IMR-90 (cell line): ENCODE results near the gene RYR2. TPM values are rescaled to one million over a fixed set of nuclear protein-coding genes. Genes with fewer than 3 reads are reported as not detected.

Experiments
- ATAC-seq: fragments of 200-7000 bp; cut with Tn5 transposase; 2 replicates; pipeline ENCODE4 v1.9.1; 2020; ENCODE audit warnings: low read depth, mild to moderate bottlenecking, moderate library complexity
- BruUV-seq: library from RNA; stranded (reverse); fragments of 400-500 nt; replicated peaks from 2 replicates; lab custom pipeline; 2021; lab: Mats Ljungman, UMichigan
- CTCF ChIA-PET: fragments of 300-600 bp; formaldehyde crosslinking; extraction: SDS; loops from one replicate; lab custom pipeline; 2021; ENCODE audit warnings: antibody characterized with exemption; lab: Yijun Ruan, JAX
- POLR2A ChIA-PET: fragments of 300-600 bp; sonication (Branson Sonifier 250); formaldehyde crosslinking; loops from one replicate; lab custom pipeline; 2022; ENCODE audit warnings: antibody characterized with exemption; ENCODE audit not compliant: unreplicated experiment; lab: Charles Lee
- DNase-seq: peaks from one replicate; pipeline ENCODE4 v3.0.0; 2013
- H2AFZ ChIP-seq: replicated peaks from 2 replicates; pipeline ENCODE3; 2013; ENCODE audit warnings: low read length, mild to moderate bottlenecking; ENCODE audit not compliant: poor library complexity
- H2AK5ac ChIP-seq: 2 replicates; pipeline ENCODE4 v1.6.1; 2013; ENCODE audit warnings: low read depth, low read length, inconsistent platforms
- H2AK9ac ChIP-seq: replicated peaks from 2 replicates; pipeline ENCODE3; 2013; ENCODE audit warnings: mild to moderate bottlenecking, low read depth, low read length, moderate library complexity; ENCODE audit not compliant: poor library complexity
- H2BK120ac ChIP-seq: 2 replicates; pipeline ENCODE4 v1.6.1; 2013; ENCODE audit warnings: low read depth, low read length, inconsistent platforms
- H2BK15ac ChIP-seq: 3 replicates; pipeline ENCODE4 v1.6.1; 2013; ENCODE audit warnings: low read depth, low read length, inconsistent platforms
- H2BK20ac ChIP-seq: 2 replicates; pipeline ENCODE4 v1.6.1; 2013; ENCODE audit warnings: low read depth, mild to moderate bottlenecking, inconsistent platforms, low read length, moderate library complexity
- H2BK5ac ChIP-seq: 2 replicates; pipeline ENCODE4 v1.6.1; 2013; ENCODE audit warnings: mild to moderate bottlenecking, low read depth, low read length, inconsistent platforms; ENCODE audit not compliant: poor library complexity, severe bottlenecking
- H3K14ac ChIP-seq: replicated peaks from 2 replicates; pipeline ENCODE4 v1.6.1; 2013; ENCODE audit warnings: low read depth, low read length, inconsistent platforms
- H3K18ac ChIP-seq: 2 replicates; pipeline ENCODE4 v1.6.1; 2013; ENCODE audit warnings: low read depth, low read length, control low read depth
- H3K23ac ChIP-seq: 2 replicates; pipeline ENCODE4 v1.6.1; 2013; ENCODE audit warnings: low read depth, low read length, inconsistent platforms
- H3K27ac ChIP-seq: 2 replicates; pipeline ENCODE4 v1.5.1; 2013; ENCODE audit warnings: mild to moderate bottlenecking, control low read depth, low read length; ENCODE audit not compliant: insufficient read depth
- H3K27me3 ChIP-seq: 2 replicates; pipeline ENCODE4 v1.6.1; 2013; ENCODE audit warnings: low read length; ENCODE audit not compliant: control insufficient read depth, insufficient read depth
- H3K36me3 ChIP-seq: 2 replicates; pipeline ENCODE4 v1.6.1; 2013; ENCODE audit warnings: low read length, mixed read lengths; ENCODE audit not compliant: control insufficient read depth, insufficient read depth
- H3K4ac ChIP-seq: 2 replicates; pipeline ENCODE4 v1.6.1; 2013; ENCODE audit warnings: low read depth, low read length, inconsistent platforms
- H3K4me1 ChIP-seq: 2 replicates; pipeline ENCODE4 v1.6.1; 2013; ENCODE audit warnings: low read length, mixed read lengths; ENCODE audit not compliant: control insufficient read depth, insufficient read depth
- H3K4me2 ChIP-seq: 2 replicates; pipeline ENCODE4 v1.6.1; 2013; ENCODE audit warnings: low read depth, mild to moderate bottlenecking, control low read depth, low read length, moderate library complexity
- H3K4me3 ChIP-seq: 2 replicates; pipeline ENCODE4 v1.5.1; 2013; ENCODE audit warnings: low read depth, mild to moderate bottlenecking, control low read depth, low read length, moderate library complexity; ENCODE audit not compliant: insufficient read depth
- H3K56ac ChIP-seq: 2 replicates; pipeline ENCODE4 v1.6.1; 2013; ENCODE audit warnings: low read length, inconsistent platforms; ENCODE audit not compliant: insufficient read depth; ENCODE audit errors: extremely low read depth
- H3K79me1 ChIP-seq, 2 experiments: 2 replicates each; pipeline ENCODE4 v1.6.1; 2013; ENCODE audit warnings: low read length in 2 of 2, inconsistent platforms in 1 of 2, low read depth in 1 of 2
- H3K9ac ChIP-seq: 2 replicates; pipeline ENCODE4 v1.6.1; 2013; ENCODE audit warnings: low read depth, low read length, control low read depth
- H3K9me1 ChIP-seq: 2 replicates; pipeline ENCODE4 v1.6.1; 2013; ENCODE audit warnings: low read length, inconsistent platforms; ENCODE audit not compliant: insufficient read depth
- H3K9me3 ChIP-seq: 2 replicates; pipeline ENCODE4 v1.6.1; 2013; ENCODE audit warnings: low read length; ENCODE audit not compliant: control insufficient read depth, insufficient read depth
- H4K20me1 ChIP-seq: 2 replicates; pipeline ENCODE4 v1.6.1; 2013; ENCODE audit warnings: low read length, inconsistent platforms; ENCODE audit not compliant: insufficient read depth
- H4K5ac ChIP-seq: 2 replicates; pipeline ENCODE4 v1.6.1; 2013; ENCODE audit warnings: mild to moderate bottlenecking, low read depth, low read length, control low read depth
- H4K8ac ChIP-seq, 2 experiments: 2 replicates each; pipeline ENCODE4 v1.6.1; 2013; ENCODE audit warnings: low read depth in 2 of 2, low read length in 2 of 2, control low read depth in 1 of 2, inconsistent platforms in 1 of 2
- H4K91ac ChIP-seq: 2 replicates; pipeline ENCODE4 v1.6.1; 2013; ENCODE audit warnings: low read depth, low read length, inconsistent platforms; ENCODE audit not compliant: insufficient read depth
- BHLHE40 ChIP-seq: fragments of 150-350 bp; IDR thresholded peaks from 2 replicates; pipeline ENCODE4 v1.6.1; 2016; ENCODE audit warnings: mild to moderate bottlenecking, low read depth, low read length
- CEBPB ChIP-seq: IDR thresholded peaks from 2 replicates; pipeline ENCODE4 v1.6.1; 2012; ENCODE audit warnings: low read depth, low read length, improper control_type of control experiment
- CHD1 ChIP-seq: IDR thresholded peaks from 2 replicates; pipeline ENCODE4 v1.6.1; 2012; ENCODE audit warnings: low read depth, low read length, improper control_type of control experiment
- FOS ChIP-seq: fragments of 150-350 bp; IDR thresholded peaks from 2 replicates; pipeline ENCODE4 v1.6.1; 2016; ENCODE audit warnings: low read depth, low read length
- MAFK ChIP-seq: IDR thresholded peaks from 2 replicates; pipeline ENCODE4 v1.6.1; 2012; ENCODE audit warnings: low read depth, low read length, improper control_type of control experiment
- MAZ ChIP-seq: IDR thresholded peaks from 2 replicates; pipeline ENCODE4 v1.6.1; 2012; ENCODE audit warnings: low read depth, mild to moderate bottlenecking, low read length, improper control_type of control experiment, moderate library complexity, borderline replicate concordance
- MXI1 ChIP-seq: IDR thresholded peaks from 2 replicates; pipeline ENCODE4 v1.6.1; 2012; ENCODE audit warnings: low read depth, mild to moderate bottlenecking, low read length, moderate library complexity, borderline replicate concordance
- NFE2L2 ChIP-seq: fragments of 150-350 bp; IDR thresholded peaks from 2 replicates; pipeline ENCODE4 v1.6.1; 2016; ENCODE audit warnings: low read depth, mild to moderate bottlenecking, low read length
- POLR2A ChIP-seq: IDR thresholded peaks from 2 replicates; pipeline ENCODE4 v1.6.1; 2012; ENCODE audit warnings: mild to moderate bottlenecking, low read depth, low read length
- RAD21 ChIP-seq: IDR thresholded peaks from 2 replicates; pipeline ENCODE4 v1.6.1; 2012; ENCODE audit warnings: low read length, improper control_type of control experiment
- RCOR1 ChIP-seq: IDR thresholded peaks from 2 replicates; pipeline ENCODE4 v1.6.1; 2012; ENCODE audit warnings: mild to moderate bottlenecking, low read length, improper control_type of control experiment; ENCODE audit not compliant: insufficient replicate concordance
- RFX5 ChIP-seq: IDR thresholded peaks from 2 replicates; pipeline ENCODE4 v1.8.0; 2012; ENCODE audit warnings: low read depth, mild to moderate bottlenecking, low read length, moderate library complexity
- SMC3 ChIP-seq: fragments of 150-350 bp; IDR thresholded peaks from 2 replicates; pipeline ENCODE4 v1.6.1; 2016; ENCODE audit warnings: low read depth, mild to moderate bottlenecking, antibody characterized with exemption, low read length, moderate library complexity
- WGBS, 2 experiments: methylation state at CpG; one replicate each; pipeline versions ENCODE4 v1.1.5 to v1.1.7; 2013; ENCODE audit warnings: missing lambda C conversion rate in 2 of 2; ENCODE audit not compliant: insufficient read length in 1 of 2; ENCODE audit errors: extremely low coverage in 2 of 2; 5-methylcytosine and 5-hydroxymethylcytosine counted together
- dilution Hi-C: fragments of 300-500 bp; cut with HindIII; formaldehyde crosslinking; loops from one replicate; pipeline ENCODE4 v1.14.3; 2018; ENCODE audit warnings: low sequenced_read_pairs; ENCODE audit not compliant: unreplicated experiment
- in situ Hi-C: fragments of 300-500 bp; cut with MboI; formaldehyde crosslinking; loops from 3 replicates; pipeline ENCODE4 v1.14.3; 2019; ENCODE audit warnings: low sequenced_read_pairs, inconsistent platforms, mixed read lengths
- intact Hi-C: fragments of 100-400 bp; cut with micrococcal nuclease; formaldehyde crosslinking; loops from 2 replicates; pipeline ENCODE4 v1.10.0; 2022
- polyA plus RNA-seq, 3 experiments: library from polyadenylated mRNA; depleted of rRNA; stranded (reverse); fragments of >200 nt; gene quantifications; 2 replicates each; pipeline ENCODE4 v1.2.3, GENCODE V29; 2012; ENCODE audit warnings: low replicate concordance in 1 of 3
- total RNA-seq: library from RNA; depleted of rRNA; stranded (reverse); fragments of >200 nt; gene quantifications from 2 replicates; pipeline ENCODE4 v1.2.3, GENCODE V29; 2012
- TF ChIP-seq, protein P1 (sequence below): conservative IDR thresholded peaks from 2 replicates; pipeline ENCODE4 v1.5.1; 2012; ENCODE audit warnings: mild to moderate bottlenecking, low read depth, low read length, improper control_type of control experiment
- TF ChIP-seq, protein P2 (sequence below): fragments of 150-350 bp; IDR thresholded peaks from 2 replicates; pipeline ENCODE4 v1.6.1; 2016; ENCODE audit warnings: low read depth, mild to moderate bottlenecking, low read length, moderate library complexity, borderline replicate concordance
- TF ChIP-seq, protein P3 (sequence below): fragments of 150-350 bp; IDR thresholded peaks from 2 replicates; pipeline ENCODE4 v1.6.1; 2017; ENCODE audit warnings: mild to moderate bottlenecking, antibody characterized with exemption, low read length, low read depth

The RYR2 gene
- total and polyA plus RNA-seq, 2 of the 4 experiments (the other 2 are of a cell fraction), result not detected

DNA sequence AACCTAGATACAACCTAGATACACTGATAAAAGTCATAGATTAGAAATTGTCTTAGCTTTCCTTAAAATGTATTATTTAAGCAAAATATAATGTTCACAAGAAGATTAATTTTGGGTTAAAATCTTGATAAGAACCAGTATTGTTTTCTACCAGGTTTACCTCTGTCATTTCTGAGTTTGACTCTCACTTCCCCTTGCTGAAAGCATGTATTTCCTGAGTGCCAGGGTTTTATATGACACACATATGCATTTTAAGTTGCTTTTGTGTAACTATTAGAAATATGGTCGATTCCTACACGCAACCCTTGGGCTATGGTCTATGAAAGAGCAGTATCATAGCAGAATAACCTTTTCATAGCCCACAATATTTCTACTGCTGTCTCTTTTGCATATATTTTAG is 497.1 kb downstream of the RYR2 start:
- TF ChIP-seq POLR2A (no peak), MAFK (no peak), NFE2L2 (no peak), SMC3 (no peak), CHD1 (no peak), RCOR1 (no peak), MXI1 (no peak), RFX5 (no peak), BHLHE40 (no peak), RAD21 (no peak), CEBPB (no peak), MAZ (no peak), FOS (no peak)
- TF ChIP-seq, protein P1, sequence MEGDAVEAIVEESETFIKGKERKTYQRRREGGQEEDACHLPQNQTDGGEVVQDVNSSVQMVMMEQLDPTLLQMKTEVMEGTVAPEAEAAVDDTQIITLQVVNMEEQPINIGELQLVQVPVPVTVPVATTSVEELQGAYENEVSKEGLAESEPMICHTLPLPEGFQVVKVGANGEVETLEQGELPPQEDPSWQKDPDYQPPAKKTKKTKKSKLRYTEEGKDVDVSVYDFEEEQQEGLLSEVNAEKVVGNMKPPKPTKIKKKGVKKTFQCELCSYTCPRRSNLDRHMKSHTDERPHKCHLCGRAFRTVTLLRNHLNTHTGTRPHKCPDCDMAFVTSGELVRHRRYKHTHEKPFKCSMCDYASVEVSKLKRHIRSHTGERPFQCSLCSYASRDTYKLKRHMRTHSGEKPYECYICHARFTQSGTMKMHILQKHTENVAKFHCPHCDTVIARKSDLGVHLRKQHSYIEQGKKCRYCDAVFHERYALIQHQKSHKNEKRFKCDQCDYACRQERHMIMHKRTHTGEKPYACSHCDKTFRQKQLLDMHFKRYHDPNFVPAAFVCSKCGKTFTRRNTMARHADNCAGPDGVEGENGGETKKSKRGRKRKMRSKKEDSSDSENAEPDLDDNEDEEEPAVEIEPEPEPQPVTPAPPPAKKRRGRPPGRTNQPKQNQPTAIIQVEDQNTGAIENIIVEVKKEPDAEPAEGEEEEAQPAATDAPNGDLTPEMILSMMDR, result no peak
- TF ChIP-seq, protein P2, sequence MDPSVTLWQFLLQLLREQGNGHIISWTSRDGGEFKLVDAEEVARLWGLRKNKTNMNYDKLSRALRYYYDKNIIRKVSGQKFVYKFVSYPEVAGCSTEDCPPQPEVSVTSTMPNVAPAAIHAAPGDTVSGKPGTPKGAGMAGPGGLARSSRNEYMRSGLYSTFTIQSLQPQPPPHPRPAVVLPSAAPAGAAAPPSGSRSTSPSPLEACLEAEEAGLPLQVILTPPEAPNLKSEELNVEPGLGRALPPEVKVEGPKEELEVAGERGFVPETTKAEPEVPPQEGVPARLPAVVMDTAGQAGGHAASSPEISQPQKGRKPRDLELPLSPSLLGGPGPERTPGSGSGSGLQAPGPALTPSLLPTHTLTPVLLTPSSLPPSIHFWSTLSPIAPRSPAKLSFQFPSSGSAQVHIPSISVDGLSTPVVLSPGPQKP, result no peak
- TF ChIP-seq, protein P3, sequence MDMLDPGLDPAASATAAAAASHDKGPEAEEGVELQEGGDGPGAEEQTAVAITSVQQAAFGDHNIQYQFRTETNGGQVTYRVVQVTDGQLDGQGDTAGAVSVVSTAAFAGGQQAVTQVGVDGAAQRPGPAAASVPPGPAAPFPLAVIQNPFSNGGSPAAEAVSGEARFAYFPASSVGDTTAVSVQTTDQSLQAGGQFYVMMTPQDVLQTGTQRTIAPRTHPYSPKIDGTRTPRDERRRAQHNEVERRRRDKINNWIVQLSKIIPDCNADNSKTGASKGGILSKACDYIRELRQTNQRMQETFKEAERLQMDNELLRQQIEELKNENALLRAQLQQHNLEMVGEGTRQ, result no peak
- DNase-seq (no peak), ATAC-seq (no peak)
- H3K27ac ChIP-seq, result no peak overlapping the region
- dilution Hi-C loops, result no loop called here
- H3K79me1 ChIP-seq, result no peaks in the 10 kb centered on the region
- H3K9ac ChIP-seq, result no peak overlapping the region
- in situ Hi-C loops, result no loop called here
- no peak overlapping the region for H3K14ac ChIP-seq
- no peaks in the 10 kb centered on the region for H3K4me1 ChIP-seq
- H2AFZ ChIP-seq, result no peak overlapping the region
- H4K91ac ChIP-seq, result no peak overlapping the region
- H3K56ac ChIP-seq, result no peak overlapping the region
- H3K9me1 ChIP-seq, result no peaks in the 10 kb centered on the region
- no peak overlapping the region for H2BK120ac ChIP-seq
- intact Hi-C loops, result no loop called here
- no peak overlapping the region for H4K5ac ChIP-seq
- H3K36me3 ChIP-seq, result no peaks in the 10 kb centered on the region
- H3K9me3 ChIP-seq, result peaks cover 4% of the 10 kb centered on the region; the same call in 1 of the 2 replicates
- ChIA-PET POLR2A (no interaction called here), CTCF (no interaction called here)
- no peak overlapping the region for H2BK15ac ChIP-seq
- no TSS peak for BruUV-seq
- H3K4me2 ChIP-seq, result no peak overlapping the region
- no peak overlapping the region for H2AK5ac ChIP-seq
- H3K23ac ChIP-seq, result no peak overlapping the region
- no peak overlapping the region for H3K4me3 ChIP-seq
- whole genome bisulfite sequencing, 2 experiments, result no CpG with 5 or more reads among the region's 2 CpGs
- H2BK5ac ChIP-seq, result no peak overlapping the region
- H3K4ac ChIP-seq, result no peak overlapping the region
- H3K18ac ChIP-seq, result no peak overlapping the region
- no peak overlapping the region for H2AK9ac ChIP-seq
- H4K20me1 ChIP-seq, result no peaks in the 10 kb centered on the region
- H3K27me3 ChIP-seq, result no peaks in the 10 kb centered on the region
- H4K8ac ChIP-seq, result no peak overlapping the region
- H2BK20ac ChIP-seq, result no peak overlapping the region
